Hematopoietic multipotent progenitor cell treated with erythropoietin and hydrocortisone succinate and interleukin-3 and kit ligand, for 8 days (in vitro differentiated cells): ENCODE data around the gene GPC4.

ENCODE experiments used
- DNase-seq: peaks from one replicate; pipeline ENCODE4 v3.0.0-alpha.2; 2015

GPC4 gene

DNA sequence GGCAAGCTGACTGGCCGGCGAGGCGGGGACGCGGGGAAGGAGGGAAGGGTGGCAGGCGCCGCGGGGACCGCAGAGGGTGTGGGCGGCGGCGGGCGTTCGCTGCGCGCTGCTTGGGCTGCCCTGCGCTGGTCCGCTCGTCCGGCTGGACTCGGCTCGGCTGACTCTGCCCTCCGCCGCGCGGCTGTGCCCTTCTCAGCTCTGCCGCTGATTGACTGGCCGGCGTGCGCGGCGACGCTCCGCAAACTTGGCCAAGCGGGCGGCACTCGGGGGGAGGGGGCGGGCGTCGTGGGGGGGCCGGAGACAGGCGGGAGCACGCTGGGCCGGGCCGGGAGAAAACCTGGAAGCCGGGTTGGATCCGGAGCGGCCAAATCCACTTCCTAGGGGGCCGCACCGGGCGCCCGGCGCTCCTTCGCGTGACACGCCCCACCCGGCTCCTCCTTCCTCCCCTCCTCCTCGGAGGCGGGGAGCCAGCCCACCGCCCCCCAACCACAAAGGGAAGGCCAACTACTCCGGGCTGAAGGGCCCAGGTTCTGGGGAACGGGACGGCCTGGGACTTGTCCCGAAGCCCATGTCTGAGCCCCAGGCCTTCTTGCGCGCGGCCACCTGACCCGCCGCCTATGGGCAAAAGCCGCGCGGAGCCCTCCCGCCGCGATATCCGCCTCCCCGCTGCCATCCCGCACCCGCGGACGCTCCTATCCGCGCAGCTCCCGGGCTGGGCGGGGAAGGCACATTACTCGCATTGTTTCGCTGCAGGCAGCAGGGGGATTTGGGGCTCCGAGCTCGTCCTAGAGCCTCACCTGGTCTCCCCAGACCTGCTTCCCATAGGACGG lies at the start of gene GPC4:
GPC4 (minus strand) TSS at position 214 of the 830 bp plus-strand sequence. CDS start 524 bp downstream, outside the sequence.
- DNase-seq = no peak

DNA sequence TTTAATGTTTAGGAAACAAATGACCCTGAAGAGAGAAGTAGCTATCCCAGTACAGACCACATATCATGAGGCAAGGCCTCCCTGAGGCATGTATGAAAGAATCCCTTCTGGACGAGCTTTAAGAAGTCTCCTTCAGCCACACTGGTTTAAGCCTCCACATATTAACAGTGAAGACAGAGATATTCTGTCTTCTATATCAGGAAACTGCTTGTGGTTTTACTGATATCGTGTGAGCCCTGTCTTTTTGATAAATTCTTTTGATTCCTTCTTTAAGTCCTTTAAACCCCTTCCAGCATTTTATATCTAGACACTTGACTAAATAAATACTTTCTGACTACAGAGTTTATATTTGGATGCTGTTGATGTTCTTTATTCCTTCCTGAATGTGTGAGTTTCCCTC lies 45.9 kb upstream of the GPC4 start:
- DNase-seq = no peak

DNA sequence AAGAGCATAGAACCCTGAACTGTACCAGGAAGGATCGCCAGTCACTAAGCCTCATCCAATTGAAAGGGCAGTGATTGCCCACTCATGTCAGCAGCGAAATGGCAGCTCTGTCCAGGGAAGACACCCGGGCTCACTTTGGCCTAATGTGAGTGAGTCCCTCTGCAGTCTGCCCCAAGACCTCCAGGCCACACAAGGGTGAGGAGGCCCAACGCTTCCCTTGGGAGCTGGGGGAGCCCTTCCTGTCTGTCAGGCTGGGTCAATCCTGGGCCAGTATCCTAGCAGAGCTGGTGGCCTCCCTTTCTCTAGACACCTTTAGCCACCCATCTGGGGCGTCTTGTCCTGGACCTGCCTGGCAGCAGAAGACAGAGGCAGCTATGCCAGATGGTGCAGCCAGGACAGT lies 39.6 kb upstream of the GPC4 start:
- no peak for DNase-seq

DNA sequence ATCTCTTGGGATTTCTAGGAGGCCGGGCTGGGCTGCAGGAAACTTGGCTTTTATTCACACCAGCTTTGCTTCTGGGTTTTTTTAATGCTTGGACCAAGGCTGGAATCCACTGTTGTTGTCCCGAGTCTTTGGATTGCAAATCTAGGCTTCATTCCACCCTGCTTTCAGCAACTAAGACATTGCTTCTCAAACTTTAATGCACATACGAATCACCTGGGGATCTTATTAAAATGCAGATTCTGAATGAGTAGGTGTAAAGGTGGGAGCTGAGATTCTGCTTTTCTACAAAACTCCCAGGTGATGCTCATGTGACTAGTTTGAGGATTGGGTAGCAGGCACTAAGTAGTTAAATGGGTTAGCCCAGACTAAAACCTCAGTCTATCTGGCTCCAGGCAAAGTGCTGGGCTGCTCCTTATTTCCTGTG lies 39.2 kb upstream of the GPC4 start:
- no peak for DNase-seq

DNA sequence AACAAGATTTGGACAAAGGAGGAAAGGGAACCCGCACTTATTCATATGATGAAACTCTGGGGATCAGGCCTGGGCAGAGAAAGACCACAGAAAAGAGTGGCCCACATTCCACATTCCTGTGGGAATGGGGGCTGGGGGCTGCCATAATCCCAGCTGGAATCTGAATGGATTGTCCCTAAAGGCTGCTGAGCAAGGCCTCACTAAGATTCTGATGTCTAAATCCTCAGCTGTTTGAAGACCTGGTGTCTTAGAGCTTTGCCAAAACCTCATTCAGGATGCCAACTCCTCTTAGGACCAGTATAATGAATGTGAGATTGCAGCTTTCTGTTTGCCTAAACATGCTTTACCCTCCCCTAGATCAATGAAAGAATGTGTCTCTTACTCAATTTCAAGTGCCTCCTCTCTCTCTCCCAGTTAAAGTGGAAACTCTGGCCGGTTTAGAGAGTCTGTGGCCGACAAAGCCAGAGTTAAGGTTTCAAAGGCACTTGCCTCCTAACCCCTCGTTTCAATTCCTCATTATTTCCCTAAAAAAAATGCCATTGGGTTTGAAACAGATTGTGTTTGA lies 33.3 kb upstream of the GPC4 start:
- DNase-seq = no peak

DNA sequence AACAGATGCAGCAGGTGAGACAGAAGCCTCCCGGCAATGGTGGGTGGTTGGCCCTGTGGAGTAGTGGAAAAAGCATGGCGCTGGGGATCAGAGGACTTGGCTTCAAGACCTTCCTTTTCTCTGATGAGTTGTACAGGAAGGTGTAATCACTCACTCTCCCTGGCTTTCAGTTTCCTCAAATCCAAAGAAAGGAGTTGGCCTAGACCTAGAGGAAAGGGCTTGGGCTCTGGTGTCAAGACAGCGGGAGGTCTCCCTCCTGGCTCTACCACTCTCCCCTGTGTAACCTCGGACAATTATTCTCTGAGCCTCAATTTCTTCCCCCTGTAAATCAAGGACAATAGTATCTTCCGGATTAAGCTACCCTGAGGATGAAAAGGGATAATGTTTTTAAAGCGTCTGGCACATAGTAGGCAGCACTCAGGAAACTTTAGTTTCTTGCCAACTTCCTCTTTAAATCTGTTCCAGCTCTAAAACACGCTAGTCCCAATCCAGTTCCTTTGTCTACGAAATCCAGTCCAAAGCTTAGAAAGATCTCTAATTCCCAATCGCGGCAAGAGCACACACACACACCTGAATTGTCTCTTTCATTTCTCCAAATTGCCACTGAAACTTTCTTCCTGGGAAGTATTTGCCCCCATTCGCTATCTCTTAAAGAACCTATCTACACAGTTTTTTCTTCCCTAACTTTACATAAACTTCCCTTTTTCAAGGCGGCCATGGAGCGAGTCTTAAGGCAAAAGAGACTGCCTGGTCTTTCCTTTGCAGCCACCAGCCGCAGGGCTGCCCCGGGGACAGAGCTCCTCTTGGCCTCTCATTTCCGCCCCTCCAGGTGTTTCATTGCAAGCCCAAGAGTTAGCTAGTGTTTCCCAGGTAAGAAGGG lies 29.9 kb upstream of the GPC4 start:
- no peak for DNase-seq

DNA sequence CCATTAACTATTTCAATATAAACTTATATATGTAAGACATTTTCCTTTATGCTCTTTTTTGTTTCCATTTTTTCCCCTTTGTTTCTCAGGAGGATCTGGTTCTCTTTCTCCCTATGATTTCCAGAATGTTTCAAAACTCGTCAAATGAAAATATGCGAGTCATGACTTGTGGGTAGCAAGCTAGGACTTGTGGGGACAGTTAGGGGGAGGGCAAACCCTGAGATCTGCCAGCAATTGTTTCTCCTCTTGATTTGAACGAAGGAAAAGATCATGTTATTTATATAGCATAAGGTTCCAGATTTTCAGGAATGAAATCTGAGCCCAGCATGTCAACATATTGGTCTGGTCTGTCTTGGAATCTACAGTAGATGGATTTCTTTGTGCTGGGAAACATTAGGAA lies 28.9 kb upstream of the GPC4 start:
- DNase-seq = no peak

DNA sequence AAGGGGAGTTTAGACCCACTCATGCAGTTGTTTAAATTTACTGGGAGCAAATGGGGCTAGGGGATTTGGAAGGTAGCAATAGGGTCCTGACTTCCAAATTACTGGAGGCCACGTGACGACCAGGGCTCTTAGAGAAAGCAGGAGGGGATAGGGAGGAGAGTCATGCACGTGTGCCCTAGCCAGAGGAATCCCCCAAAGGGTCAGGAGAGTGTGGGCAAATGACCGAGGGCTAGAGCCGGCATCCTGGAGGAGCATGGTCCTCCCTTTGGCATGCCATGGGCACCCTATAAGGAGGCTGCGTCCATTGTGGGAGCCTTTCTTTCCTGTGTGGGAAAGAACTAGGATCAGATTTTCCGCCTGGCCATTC lies 25.5 kb upstream of the GPC4 start:
- DNase-seq = no peak

DNA sequence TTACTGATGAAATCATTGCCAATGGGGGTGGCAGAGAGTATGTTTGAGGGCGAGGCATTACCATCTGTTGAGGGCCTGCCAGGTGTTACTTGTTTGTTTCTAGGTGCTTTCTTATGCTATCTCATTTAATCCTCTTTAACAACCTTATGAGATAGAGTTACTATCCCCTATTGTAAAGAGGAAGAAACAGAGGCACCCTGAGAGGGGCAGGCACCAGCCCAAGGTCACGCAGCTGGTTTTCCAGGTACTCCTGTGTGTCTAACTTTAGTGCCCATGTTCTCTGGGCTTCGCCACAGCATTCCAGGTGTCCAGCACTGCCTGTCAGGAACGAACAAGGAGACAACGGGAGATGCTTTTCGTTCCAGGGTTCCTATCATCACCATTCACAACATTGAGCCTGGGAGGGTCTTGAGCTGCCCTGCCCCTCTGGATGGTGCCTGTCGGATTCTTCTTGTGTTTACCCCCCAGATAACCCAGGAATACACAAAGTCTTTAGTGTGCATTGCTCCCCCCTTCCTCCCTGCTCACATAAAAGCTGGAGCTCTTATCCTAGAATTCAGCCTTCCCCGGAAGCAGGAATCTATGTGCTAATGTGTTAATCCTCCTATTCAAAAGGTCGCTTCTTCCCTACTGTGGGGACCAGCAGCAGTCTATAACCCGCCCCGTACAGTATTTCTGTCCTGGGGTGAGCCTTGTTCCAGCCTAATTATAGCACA lies 24.9 kb upstream of the GPC4 start:
- DNase-seq = no peak

DNA sequence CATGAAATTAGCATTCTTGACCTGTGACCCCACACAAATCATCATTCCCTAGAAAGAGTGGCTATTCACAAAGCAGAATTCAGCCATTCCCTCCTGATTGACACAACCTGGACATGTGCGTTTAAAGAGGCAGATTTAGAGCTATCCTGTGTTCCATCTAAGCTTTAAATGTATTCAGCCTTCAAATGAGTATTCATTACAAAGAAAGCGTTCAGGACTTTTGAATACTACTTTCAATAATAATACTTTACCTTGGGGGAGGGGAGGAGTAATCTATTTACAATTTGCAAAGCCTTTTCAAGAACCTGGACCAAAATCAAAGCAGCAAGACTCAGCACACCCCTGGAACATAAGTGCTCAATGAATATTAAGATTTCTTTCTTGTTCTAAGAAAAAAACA lies 22.5 kb upstream of the GPC4 start:
- no peak for DNase-seq

DNA sequence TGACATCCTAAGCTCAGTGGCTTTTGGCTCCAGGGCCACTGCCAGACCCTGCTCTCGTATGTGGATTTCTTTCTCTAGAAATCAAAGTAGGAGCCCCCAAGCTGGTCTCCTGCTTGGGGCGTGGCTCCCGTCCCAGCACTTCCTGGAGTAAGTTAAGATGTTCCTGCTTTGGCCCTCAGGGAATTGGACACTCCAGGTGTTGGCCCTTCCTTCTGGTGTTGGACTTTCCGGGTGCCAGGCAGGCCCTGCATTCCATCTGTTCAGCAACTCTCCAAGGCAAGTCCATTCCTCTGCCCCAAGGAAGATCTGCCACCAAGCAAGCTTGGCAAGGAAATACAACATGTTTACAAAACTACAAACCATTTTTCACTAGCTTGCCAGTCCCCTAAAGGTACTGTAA lies 22.1 kb upstream of the GPC4 start:
- DNase-seq = no peak

DNA sequence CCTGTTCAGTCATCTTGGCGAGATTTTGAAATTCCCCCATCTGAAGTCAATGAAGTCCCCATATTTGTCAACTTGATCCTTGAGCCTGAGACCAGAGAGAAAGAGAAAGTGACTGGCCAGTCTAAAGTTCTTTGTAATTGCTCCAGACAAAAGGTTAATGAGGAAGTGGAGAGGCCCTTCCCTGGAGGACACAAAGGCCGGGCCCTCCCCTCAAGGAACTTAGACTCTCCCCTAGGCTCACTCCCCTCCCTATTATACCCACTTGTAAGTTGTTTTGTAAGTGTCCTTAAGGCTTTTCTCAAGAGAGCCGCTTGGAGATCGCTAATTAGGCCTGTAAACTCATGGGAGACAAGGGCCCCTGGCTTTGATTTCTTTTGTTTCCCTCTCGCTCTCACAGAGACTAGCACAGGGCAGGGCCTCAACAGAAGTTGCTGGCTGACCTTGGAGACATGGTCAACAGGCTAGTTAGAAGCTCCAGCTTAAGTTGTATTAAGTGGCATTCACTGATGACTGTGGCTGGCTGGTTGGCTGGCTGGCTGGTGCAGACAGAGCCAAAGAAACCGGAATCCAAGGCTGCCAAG lies 20.3 kb upstream of the GPC4 start:
- DNase-seq = no peak

DNA sequence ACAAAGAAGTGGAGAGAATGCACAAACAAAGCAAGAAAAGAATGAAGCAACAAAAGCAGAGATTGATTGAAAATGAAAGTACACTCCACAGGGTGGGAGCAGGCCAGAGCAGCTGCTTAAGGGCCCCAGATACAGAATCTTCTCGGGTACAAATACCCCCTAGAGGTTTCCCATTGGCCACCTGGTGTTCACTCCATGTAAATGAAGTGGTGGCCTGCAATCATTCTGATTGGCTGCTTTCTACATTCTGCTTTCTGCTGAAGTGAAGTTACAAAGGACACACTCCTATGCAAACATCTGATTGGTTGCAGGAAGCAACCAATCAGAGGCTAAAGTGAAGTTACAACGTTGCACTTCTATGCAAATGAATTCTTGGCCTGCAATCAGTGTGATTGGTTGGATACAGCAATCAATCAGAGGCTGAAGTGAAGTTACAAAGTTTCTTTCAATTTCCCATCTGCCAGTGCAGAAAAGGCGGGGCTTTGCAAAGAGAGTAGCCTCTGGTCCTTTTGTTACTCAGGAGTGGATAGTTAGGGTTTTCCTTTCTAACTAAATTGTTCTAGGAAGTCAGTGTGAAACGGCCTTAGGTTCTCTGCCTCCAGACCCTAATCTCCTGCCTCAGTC lies 19.0 kb upstream of the GPC4 start:
- DNase-seq = no peak

DNA sequence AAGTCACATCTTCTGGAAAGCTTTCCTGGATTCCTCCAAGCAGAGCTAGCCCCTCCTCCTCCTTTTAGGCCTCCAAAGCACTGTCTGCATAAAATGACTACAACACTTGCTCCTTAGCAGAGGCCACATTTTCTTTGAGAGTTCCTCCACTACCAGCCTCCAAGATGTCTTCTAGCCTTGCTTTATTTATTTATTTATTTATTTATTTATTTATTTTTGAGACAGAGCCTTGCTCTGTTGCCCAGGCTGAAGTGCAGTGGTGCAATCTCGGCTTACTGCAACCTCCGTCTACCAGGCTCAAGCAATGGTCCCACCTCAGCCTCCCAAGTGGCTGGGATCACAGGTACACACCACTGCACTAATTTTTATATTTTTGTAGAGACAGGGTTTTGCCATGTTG lies 4.6 kb upstream of the GPC4 start:
- DNase-seq = no peak

DNA sequence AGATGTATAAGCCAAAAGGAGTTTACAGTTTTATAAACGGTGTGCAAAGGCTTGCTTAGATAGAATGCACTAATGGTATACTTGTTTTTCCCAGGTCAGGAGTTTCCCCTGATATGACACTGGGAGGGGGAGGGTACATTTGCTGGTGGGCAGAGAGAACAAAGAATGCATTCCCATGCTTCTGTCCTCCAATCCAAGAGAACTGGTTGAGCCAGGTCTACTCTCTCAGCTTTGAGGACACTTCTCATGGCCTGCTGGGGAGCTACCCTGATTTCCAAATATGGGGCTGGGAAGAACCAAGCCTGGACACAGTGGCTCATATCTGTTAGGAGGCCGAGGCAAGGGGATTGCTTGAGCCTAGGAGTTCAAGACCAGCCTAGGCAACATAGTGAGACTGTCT lies 3.3 kb upstream of the GPC4 start:
- DNase-seq = no peak

DNA sequence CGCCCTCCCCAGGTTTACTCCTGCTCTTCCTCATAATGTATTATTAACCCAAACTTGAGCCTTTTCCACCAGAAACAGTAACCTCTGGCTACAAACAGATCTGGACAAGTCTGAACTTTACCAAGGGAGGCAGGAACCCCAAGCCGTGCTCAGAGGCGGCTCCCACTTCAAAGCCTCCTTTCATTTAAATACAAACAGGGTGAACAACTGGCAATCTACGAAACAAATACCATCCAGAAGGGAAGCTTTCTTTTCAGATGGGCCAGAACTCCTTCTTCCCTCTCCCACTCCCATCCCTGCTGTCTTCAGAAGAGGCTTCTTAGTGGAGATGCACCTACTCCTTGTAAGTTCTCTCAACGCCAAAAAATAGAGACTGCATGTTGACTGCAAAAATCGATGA lies 2.1 kb upstream of the GPC4 start:
- DNase-seq = no peak

DNA sequence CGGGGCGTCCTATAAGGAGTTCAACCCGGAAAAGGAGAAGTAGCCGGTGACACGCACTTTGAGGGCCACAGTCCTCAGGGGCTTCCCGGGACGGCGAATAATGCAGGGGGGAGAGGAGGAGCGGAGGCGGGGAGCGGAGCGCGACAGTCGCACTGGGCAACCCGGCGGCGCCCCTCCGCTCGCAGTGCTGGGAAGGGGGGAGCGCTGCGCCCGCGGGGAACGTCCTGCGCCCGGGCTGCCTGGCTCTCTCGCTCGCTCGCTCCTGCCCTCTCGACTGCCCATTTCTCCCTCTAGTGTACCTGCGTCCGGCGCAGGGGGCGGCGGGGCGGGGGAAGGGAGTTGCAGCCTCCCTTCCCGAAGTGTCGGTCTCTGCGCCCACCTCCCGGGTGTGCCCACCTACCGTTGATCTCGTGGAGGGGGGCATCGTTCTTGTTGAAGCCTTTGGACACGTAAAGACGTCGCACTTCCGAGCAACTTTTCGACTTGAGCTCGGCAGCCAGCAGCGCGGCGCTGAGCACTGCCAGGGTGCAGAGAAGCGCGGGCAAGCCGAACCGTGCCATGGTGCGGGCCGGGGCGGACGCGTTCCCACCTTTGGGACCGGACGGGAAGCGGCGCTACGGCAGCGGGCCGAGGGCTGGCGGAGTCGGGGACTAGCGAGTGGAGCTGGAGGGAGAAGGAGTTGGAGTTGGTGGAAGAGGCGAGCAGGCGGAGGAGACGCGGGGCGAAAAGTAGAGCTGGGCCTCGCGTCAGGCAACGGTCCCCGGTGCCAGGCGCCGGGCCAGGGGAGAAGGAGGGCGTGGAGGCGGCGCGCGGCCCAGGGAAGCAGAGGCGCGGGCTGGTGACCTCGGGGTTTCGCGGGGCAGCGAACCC lies 648 bp downstream of the GPC4 start:
- DNase-seq = no peak

DNA sequence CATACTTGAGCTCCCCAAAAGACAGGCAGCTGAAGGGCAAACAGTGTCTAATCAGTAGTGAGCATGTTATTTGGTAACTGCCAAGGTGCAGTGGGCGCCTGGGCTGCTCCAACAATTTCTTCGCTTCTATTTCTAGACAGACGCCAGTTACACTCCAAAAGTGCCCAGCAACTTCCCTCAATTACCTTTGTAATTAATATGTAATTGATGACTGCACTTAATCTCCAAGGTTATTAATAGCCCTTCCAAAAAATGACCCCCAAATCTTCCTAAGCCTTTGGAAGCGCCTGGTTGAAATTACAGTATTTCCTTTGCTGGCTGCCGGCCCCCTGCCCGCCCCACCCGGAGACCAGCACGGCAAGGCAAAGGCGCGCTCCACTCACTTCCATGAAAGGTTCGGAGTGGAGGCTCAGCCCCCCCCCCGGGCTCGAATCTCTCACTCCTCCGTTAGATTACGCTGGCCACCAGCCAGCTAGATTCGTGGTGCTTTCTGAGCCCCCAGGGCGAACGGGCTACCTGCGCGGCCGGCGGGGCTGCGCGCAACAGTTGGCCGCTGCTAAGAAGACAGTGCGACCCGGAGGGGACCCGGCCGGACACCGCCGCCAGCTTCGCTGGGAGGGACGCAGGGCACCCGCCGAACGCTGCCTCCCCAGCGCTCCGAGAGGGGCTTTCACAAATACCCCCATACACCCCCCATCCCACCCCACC lies 1.9 kb downstream of the GPC4 start:
- DNase-seq = no peak

DNA sequence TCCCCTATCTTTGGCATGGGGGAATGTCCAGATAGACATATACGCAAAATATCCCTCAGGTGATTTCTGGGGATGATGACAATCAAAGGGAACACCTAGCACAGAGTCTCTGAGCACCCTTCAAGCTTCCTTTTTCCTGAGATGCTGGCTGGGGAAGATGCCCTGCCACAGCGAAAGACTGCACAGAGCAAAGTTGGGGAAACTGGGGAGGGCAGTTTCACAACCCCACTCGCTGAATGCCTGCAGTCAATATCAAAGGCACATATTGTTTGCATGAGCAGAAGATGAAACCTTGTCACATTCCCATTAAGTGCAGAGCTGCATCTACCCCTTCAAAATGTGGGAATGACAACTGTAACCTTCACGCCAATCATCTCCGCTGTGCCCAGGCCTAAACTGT lies 2.6 kb downstream of the GPC4 start:
- DNase-seq = no peak

DNA sequence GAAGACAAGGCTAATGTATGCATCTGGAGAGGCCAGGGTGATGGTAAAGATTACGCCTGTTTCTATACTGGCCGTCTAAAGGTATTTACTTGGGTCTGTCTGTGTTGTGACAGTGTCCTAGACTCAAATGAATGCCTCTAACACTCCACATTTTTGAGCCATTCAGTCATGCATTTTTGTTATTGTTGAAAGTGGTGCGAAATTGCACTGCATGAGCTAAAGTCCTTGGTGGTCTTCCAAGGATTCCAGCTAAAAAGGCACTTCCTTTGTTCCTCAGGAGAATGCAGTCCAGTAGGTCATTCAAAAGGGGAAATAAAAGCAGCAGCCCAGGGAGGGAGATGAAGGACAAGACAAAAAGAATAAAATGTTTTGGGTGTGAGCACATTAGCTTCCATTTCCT lies 3.0 kb downstream of the GPC4 start:
- DNase-seq = no peak

DNA sequence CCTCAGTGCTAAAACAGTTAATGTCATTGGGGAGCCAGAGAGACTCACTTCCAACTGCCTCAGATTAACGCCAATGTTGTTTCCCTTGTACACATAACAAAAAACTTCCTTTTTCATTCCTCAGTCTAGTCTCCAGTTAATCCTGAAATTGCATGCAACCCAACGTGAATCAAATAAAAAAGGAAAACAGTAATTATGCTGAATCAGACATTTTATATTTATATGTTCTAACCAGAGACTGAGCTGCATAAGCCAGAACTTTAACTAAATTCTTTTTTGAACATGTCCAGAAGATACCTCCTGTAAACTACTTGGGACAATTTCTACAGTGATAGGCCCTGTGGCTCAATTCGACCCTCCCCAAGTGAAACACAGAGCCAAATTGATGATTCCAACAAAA lies 4.7 kb downstream of the GPC4 start:
- no peak for DNase-seq
